Neural progenitor cell (in vitro differentiated cells): ENCODE measurements around the gene GXYLT2. TPM values are rescaled to one million over a fixed set of nuclear protein-coding genes. Genes with fewer than 3 reads are reported as not detected.

Source experiments
- DNase-seq: peaks from one replicate; pipeline ENCODE4 v3.0.0-alpha.2; 2016; ENCODE audit warnings: low spot score
- H2AFZ ChIP-seq: fragments of 200-600 bp; sonication (generic); replicated peaks from 2 replicates; pipeline ENCODE4 v1.6.1; 2016; ENCODE audit warnings: antibody characterized with exemption
- H3F3A ChIP-seq: fragments of 200-600 bp; sonication (generic); 2 replicates; pipeline ENCODE4 v1.6.1; 2016; ENCODE audit warnings: antibody characterized with exemption, low read depth
- H3K27ac ChIP-seq: fragments of 200-600 bp; sonication (generic); 2 replicates; pipeline ENCODE4 v1.5.1; 2016; ENCODE audit warnings: mild to moderate bottlenecking
- H3K27me3 ChIP-seq: fragments of 200-600 bp; sonication (generic); 2 replicates; pipeline ENCODE4 v1.6.1; 2016; ENCODE audit warnings: mild to moderate bottlenecking, moderate library complexity
- H3K36me3 ChIP-seq: fragments of 200-600 bp; sonication (generic); 2 replicates; pipeline ENCODE4 v1.5.1; 2016
- H3K4me1 ChIP-seq: fragments of 200-600 bp; sonication (generic); 2 replicates; pipeline ENCODE4 v1.6.1; 2016; ENCODE audit warnings: mixed run types
- H3K4me2 ChIP-seq: fragments of 200-600 bp; sonication (generic); 2 replicates; pipeline ENCODE4 v1.6.1; 2016
- H3K4me3 ChIP-seq: fragments of 200-600 bp; sonication (generic); 2 replicates; pipeline ENCODE4 v1.5.1; 2016
- H3K79me2 ChIP-seq: fragments of 200-600 bp; sonication (generic); 2 replicates; pipeline ENCODE4 v1.6.1; 2016; ENCODE audit warnings: low read depth
- H3K9ac ChIP-seq: fragments of 200-600 bp; sonication (generic); 2 replicates; pipeline ENCODE4 v1.6.1; 2016
- H3K9me3 ChIP-seq: fragments of 200-600 bp; sonication (generic); 2 replicates; pipeline ENCODE4 v1.5.1; 2016; ENCODE audit warnings: low read depth
- H4K20me1 ChIP-seq: fragments of 200-600 bp; sonication (generic); 2 replicates; pipeline ENCODE4 v1.6.1; 2016; ENCODE audit warnings: low read depth
- H3K27ac Mint-ChIP-seq: 3 replicates; pipeline ENCODE4 v1.8.0; 2021; ENCODE audit warnings: mixed read lengths
- H3K27me3 Mint-ChIP-seq: 2 replicates; pipeline ENCODE4 v1.8.0; 2022; ENCODE audit warnings: low read depth, mild to moderate bottlenecking, inconsistent platforms, moderate library complexity, mixed read lengths; ENCODE audit not compliant: insufficient read depth
- H3K36me3 Mint-ChIP-seq: 3 replicates; pipeline ENCODE4 v1.8.0; 2021; ENCODE audit warnings: mixed read lengths
- H3K4me1 Mint-ChIP-seq: 3 replicates; pipeline ENCODE4 v1.8.0; 2021; ENCODE audit warnings: mixed read lengths
- H3K4me3 Mint-ChIP-seq: 3 replicates; pipeline ENCODE4 v1.8.0; 2021; ENCODE audit warnings: mild to moderate bottlenecking, moderate library complexity, mixed read lengths
- H3K9me3 Mint-ChIP-seq: 3 replicates; pipeline ENCODE4 v1.8.0; 2020; ENCODE audit warnings: mixed read lengths
- CTCF ChIP-seq: fragments of 200-600 bp; sonication (generic); IDR thresholded peaks from 2 replicates; pipeline ENCODE4 v1.5.1; 2017; ENCODE audit warnings: antibody characterized with exemption, mild to moderate bottlenecking
- EZH2 ChIP-seq: fragments of 200-600 bp; sonication (generic); IDR thresholded peaks from 2 replicates; pipeline ENCODE4 v1.6.1; 2017; ENCODE audit warnings: antibody characterized with exemption, mild to moderate bottlenecking, moderate library complexity
- EZH2phosphoT487 ChIP-seq: fragments of 200-600 bp; sonication (generic); IDR thresholded peaks from 2 replicates; pipeline ENCODE4 v1.6.1; 2017; ENCODE audit warnings: antibody characterized with exemption
- total RNA-seq: library from RNA; depleted of rRNA; stranded (reverse); fragments of >200 nt; gene quantifications from 2 replicates; pipeline ENCODE4 v1.2.3, GENCODE V29; 2015; ENCODE audit warnings: low replicate concordance

The GXYLT2 gene
- total RNA-seq, 1 donor from 2014 or later: 3.6 TPM

DNA sequence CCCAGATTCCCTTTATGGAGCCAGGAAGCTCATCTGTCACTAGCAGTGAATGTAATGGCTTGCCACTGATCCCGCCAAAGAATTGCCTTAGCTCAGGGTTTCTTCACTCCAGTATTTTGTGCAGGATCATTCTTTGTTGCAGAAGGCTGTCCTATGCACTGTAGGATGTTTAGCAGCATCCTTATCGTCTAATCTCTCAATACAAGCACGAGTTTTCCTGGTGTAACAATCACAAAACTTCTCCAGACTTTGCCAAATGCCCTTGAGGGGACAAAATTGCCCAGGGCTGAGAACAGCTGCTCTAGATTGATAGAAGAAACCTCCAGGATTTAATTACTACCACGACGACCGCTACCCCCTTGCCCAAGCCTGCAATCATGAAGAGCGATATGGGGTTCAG lies 32.8 kb upstream of the GXYLT2 start:
- no peak overlapping the region for H3K4me3 ChIP-seq
- H3K9me3 Mint-ChIP-seq: no peaks in the 10 kb centered on the region
- no peak overlapping the region for H3K9ac ChIP-seq
- no peak overlapping the region for H3K27ac ChIP-seq
- H3K36me3 ChIP-seq: no peaks in the 10 kb centered on the region
- no peak overlapping the region for H3K27ac Mint-ChIP-seq
- H3K27me3 Mint-ChIP-seq: peaks cover 7% of the 10 kb centered on the region
- H3K9me3 ChIP-seq: no peaks in the 10 kb centered on the region
- H3K4me3 Mint-ChIP-seq: no peak overlapping the region
- no peaks in the 10 kb centered on the region for H3K4me1 Mint-ChIP-seq
- no peaks in the 10 kb centered on the region for H4K20me1 ChIP-seq
- H3K36me3 Mint-ChIP-seq: no peaks in the 10 kb centered on the region
- no peaks in the 10 kb centered on the region for H3K79me2 ChIP-seq
- no peak overlapping the region for H2AFZ ChIP-seq
- TF ChIP-seq CTCF (no peak), EZH2 (no peak), EZH2phosphoT487 (no peak)
- no peaks in the 10 kb centered on the region for H3F3A ChIP-seq
- peaks cover 12% of the 10 kb centered on the region for H3K27me3 ChIP-seq
- H3K4me1 ChIP-seq: no peaks in the 10 kb centered on the region
- no peak for DNase-seq
- H3K4me2 ChIP-seq: no peak overlapping the region

GRCh38 chr3:72860053-72860452 lies 27.8 kb upstream of the GXYLT2 start:
- no peaks in the 10 kb centered on the region for H4K20me1 ChIP-seq

DNA sequence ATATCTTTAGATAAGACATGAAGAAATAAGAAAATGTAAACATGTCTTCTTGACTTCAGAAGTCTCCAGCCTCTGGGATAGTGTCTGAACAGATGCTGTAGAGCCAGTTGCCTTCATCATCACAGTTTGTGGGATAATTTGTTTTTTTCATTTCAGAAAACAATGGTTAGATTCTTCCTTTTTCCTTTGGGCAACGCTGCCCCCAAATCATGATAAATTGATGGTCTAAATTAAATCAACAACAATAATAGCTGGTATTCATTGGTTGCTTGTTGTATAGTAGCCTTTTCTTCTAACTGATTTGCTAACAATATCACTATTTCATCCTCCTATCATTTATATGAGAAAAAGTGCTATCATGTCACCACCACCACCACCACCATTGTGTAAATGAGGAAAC lies 27.0 kb upstream of the GXYLT2 start:
- peaks cover 4% of the 10 kb centered on the region for H3K27me3 Mint-ChIP-seq

More at GRCh38 chr3:72860053-72860452, 27.8 kb upstream of the GXYLT2 start:
- Histone ChIP-seq H3K9ac (no peak overlapping the region), H3K27ac (no peak overlapping the region), H3K4me2 (no peak overlapping the region), H3K4me1 (no peaks in the 10 kb centered on the region), H3F3A (no peaks in the 10 kb centered on the region), H3K27me3 (no peaks in the 10 kb centered on the region), H3K36me3 (no peaks in the 10 kb centered on the region), H2AFZ (no peak overlapping the region), H3K79me2 (no peaks in the 10 kb centered on the region), H3K4me3 (no peak overlapping the region), H3K9me3 (no peaks in the 10 kb centered on the region)
- no peak for DNase-seq
- no peaks in the 10 kb centered on the region for H3K4me1 Mint-ChIP-seq
- no peak for TF ChIP-seq EZH2
- no peak for TF ChIP-seq EZH2phosphoT487
- no peak for TF ChIP-seq CTCF
- no peak overlapping the region for H3K27ac Mint-ChIP-seq
- H3K4me3 Mint-ChIP-seq: no peak overlapping the region
- H3K9me3 Mint-ChIP-seq: no peaks in the 10 kb centered on the region
- peaks cover 6% of the 10 kb centered on the region for H3K27me3 Mint-ChIP-seq
- H3K36me3 Mint-ChIP-seq: no peaks in the 10 kb centered on the region

More for the DNA sequence above, 27.0 kb upstream of the GXYLT2 start:
- Histone ChIP-seq H3K9ac (no peak overlapping the region), H3K27me3 (no peaks in the 10 kb centered on the region), H2AFZ (no peak overlapping the region), H4K20me1 (no peaks in the 10 kb centered on the region), H3F3A (no peaks in the 10 kb centered on the region), H3K9me3 (no peaks in the 10 kb centered on the region), H3K79me2 (no peaks in the 10 kb centered on the region), H3K36me3 (no peaks in the 10 kb centered on the region), H3K4me3 (no peak overlapping the region), H3K4me1 (no peaks in the 10 kb centered on the region), H3K27ac (no peak overlapping the region), H3K4me2 (no peak overlapping the region)
- no peak overlapping the region for H3K4me3 Mint-ChIP-seq
- DNase-seq: no peak
- TF ChIP-seq CTCF (no peak), EZH2phosphoT487 (no peak), EZH2 (no peak)
- H3K36me3 Mint-ChIP-seq: no peaks in the 10 kb centered on the region
- no peaks in the 10 kb centered on the region for H3K4me1 Mint-ChIP-seq
- no peak overlapping the region for H3K27ac Mint-ChIP-seq
- H3K9me3 Mint-ChIP-seq: no peaks in the 10 kb centered on the region
